Neural cell (in vitro differentiated cells): Measurements from ENCODE around the gene IL10RA. TPM values are rescaled to one million over a fixed set of nuclear protein-coding genes. Genes with fewer than 3 reads are reported as not detected.

ENCODE experiments used
- H2AFZ ChIP-seq: fragments of 200-600, 300-800 bp; sonication (generic), shearing (Covaris generic); 2 replicates; pipeline ENCODE4 v1.6.0; 2014; ENCODE audit warnings: low read depth, mild to moderate bottlenecking, antibody characterized with exemption, low read length, moderate library complexity
- H3F3A ChIP-seq: fragments of 200-600 bp; shearing (Covaris generic); 2 replicates; pipeline ENCODE4 v1.6.1; 2016; ENCODE audit warnings: mild to moderate bottlenecking, moderate library complexity, mixed read lengths, antibody characterized with exemption, low read length; ENCODE audit not compliant: insufficient read depth, poor library complexity, severe bottlenecking
- H3K27ac ChIP-seq: fragments of 200-600, 300-800 bp; sonication (generic), shearing (Covaris generic); 2 replicates; pipeline ENCODE4 v1.5.1; 2014; ENCODE audit warnings: mild to moderate bottlenecking, low read length, moderate library complexity
- H3K27me3 ChIP-seq: fragments of 300-800, 200-600 bp; sonication (generic), shearing (Covaris generic); 2 replicates; pipeline ENCODE4 v1.6.0; 2014; ENCODE audit warnings: mild to moderate bottlenecking, low read depth, low read length, moderate library complexity; ENCODE audit not compliant: insufficient read depth
- H3K36me3 ChIP-seq: fragments of 300-800, 200-600 bp; sonication (generic), shearing (Covaris generic); 2 replicates; pipeline ENCODE4 v1.5.1; 2014; ENCODE audit warnings: mild to moderate bottlenecking, antibody characterized with exemption, low read length, moderate library complexity; ENCODE audit not compliant: insufficient read depth
- H3K4me2 ChIP-seq: fragments of 300-800, 200-600 bp; sonication (generic), shearing (Covaris generic); 2 replicates; pipeline ENCODE4 v1.6.0; 2014; ENCODE audit warnings: mild to moderate bottlenecking, low read length
- H3K4me3 ChIP-seq: fragments of 300-800, 200-600 bp; sonication (generic), shearing (Covaris generic); 2 replicates; pipeline ENCODE4 v1.5.1; 2014; ENCODE audit warnings: mild to moderate bottlenecking, low read length, moderate library complexity
- H3K79me2 ChIP-seq: fragments of 200-600 bp; shearing (Covaris generic); replicated peaks from 2 replicates; pipeline ENCODE4 v1.6.0; 2014; ENCODE audit warnings: mild to moderate bottlenecking, low read length, moderate library complexity; ENCODE audit not compliant: insufficient read depth
- H3K9ac ChIP-seq: fragments of 300-800, 200-600 bp; sonication (generic), shearing (Covaris generic); 2 replicates; pipeline ENCODE4 v1.6.1; 2016; ENCODE audit warnings: mild to moderate bottlenecking, low read length, mixed read lengths
- H3K9me2 ChIP-seq: fragments of 200-600 bp; shearing (Covaris generic); 2 replicates; pipeline ENCODE4 v1.6.1; 2016; ENCODE audit warnings: mild to moderate bottlenecking, low read length, mixed read lengths; ENCODE audit not compliant: insufficient read depth
- H3K9me3 ChIP-seq: fragments of 200-600, 300-800 bp; sonication (generic), shearing (Covaris generic); 2 replicates; pipeline ENCODE4 v1.6.1; 2016; ENCODE audit warnings: mild to moderate bottlenecking, mixed run types, low read length, moderate library complexity, mixed read lengths
- H4K20me1 ChIP-seq: fragments of 200-600 bp; shearing (Covaris generic); 2 replicates; pipeline ENCODE4 v1.6.1; 2016; ENCODE audit warnings: mild to moderate bottlenecking, mixed run types; ENCODE audit not compliant: insufficient read depth
- CTCF ChIP-seq: fragments of 450-650 bp; IDR thresholded peaks from 2 replicates; pipeline ENCODE4 v1.5.1; 2014; ENCODE audit warnings: antibody characterized with exemption, mild to moderate bottlenecking, moderate library complexity; ENCODE audit not compliant: poor library complexity, severe bottlenecking
- EP300 ChIP-seq: fragments of 450-650 bp; conservative IDR thresholded peaks from 2 replicates; pipeline ENCODE4 v1.6.1; 2014; ENCODE audit warnings: antibody characterized with exemption, mild to moderate bottlenecking, moderate library complexity; ENCODE audit not compliant: poor library complexity, severe bottlenecking
- EZH2 ChIP-seq: fragments of 200-600, 300-800 bp; shearing (Covaris generic), sonication (generic); IDR thresholded peaks from 2 replicates; pipeline ENCODE4 v1.6.1; 2014; ENCODE audit warnings: antibody characterized with exemption, low read length, borderline replicate concordance, mild to moderate bottlenecking; ENCODE audit not compliant: insufficient read depth, poor library complexity, severe bottlenecking
- MXI1 ChIP-seq: fragments of 450-650 bp; conservative IDR thresholded peaks from 2 replicates; pipeline ENCODE4 v1.6.1; 2014; ENCODE audit warnings: antibody characterized with exemption, mild to moderate bottlenecking; ENCODE audit not compliant: poor library complexity, severe bottlenecking
- POLR2AphosphoS5 ChIP-seq: IDR thresholded peaks from 2 replicates; pipeline ENCODE4 v1.6.1; 2012
- RAD21 ChIP-seq: fragments of 450-650 bp; conservative IDR thresholded peaks from 2 replicates; pipeline ENCODE4 v1.6.1; 2014; ENCODE audit warnings: antibody characterized with exemption, mild to moderate bottlenecking, moderate library complexity
- REST ChIP-seq: IDR thresholded peaks from 2 replicates; pipeline ENCODE4 v1.6.1; 2012; ENCODE audit warnings: borderline replicate concordance
- SMC3 ChIP-seq: fragments of 450-650 bp; conservative IDR thresholded peaks from 2 replicates; pipeline ENCODE4 v1.6.1; 2014; ENCODE audit warnings: antibody characterized with exemption, mild to moderate bottlenecking, moderate library complexity; ENCODE audit not compliant: poor library complexity
- TAF1 ChIP-seq: IDR thresholded peaks from 2 replicates; pipeline ENCODE4 v1.6.1; 2012; ENCODE audit warnings: low read depth
- polyA plus RNA-seq: library from polyadenylated mRNA; depleted of rRNA; stranded (reverse); fragments of >200 nt; gene quantifications from 2 replicates; pipeline ENCODE4 v1.2.3, GENCODE V29; 2014

The IL10RA gene
- polyA plus RNA-seq, 1 donor from 2014 or later = 1.1 TPM

- H4K20me1 ChIP-seq = no peaks in the 10 kb centered on the region
- no peaks in the 10 kb centered on the region for H3K27me3 ChIP-seq
- no peak overlapping the region for H3K4me3 ChIP-seq
- H3K9me2 ChIP-seq = no peaks in the 10 kb centered on the region
- no peaks in the 10 kb centered on the region for H3K9me3 ChIP-seq
- no peak overlapping the region for H3K4me2 ChIP-seq
- H3F3A ChIP-seq = no peaks in the 10 kb centered on the region
- H2AFZ ChIP-seq = no peak overlapping the region
- H3K79me2 ChIP-seq = no peaks in the 10 kb centered on the region
- TF ChIP-seq EP300 = no peak
- H3K36me3 ChIP-seq = no peaks in the 10 kb centered on the region
- H3K9ac ChIP-seq = no peak overlapping the region
- no peak overlapping the region for H3K27ac ChIP-seq
Measured at GRCh38 chr11:118018401-118018800, 32.2 kb downstream of the IL10RA start.

- Histone ChIP-seq H2AFZ (no peak overlapping the region), H3K4me3 (no peak overlapping the region), H3K27me3 (no peaks in the 10 kb centered on the region), H3F3A (no peaks in the 10 kb centered on the region), H3K9me2 (no peaks in the 10 kb centered on the region), H3K36me3 (no peaks in the 10 kb centered on the region), H3K27ac (no peak overlapping the region), H3K4me2 (no peak overlapping the region), H3K9me3 (no peaks in the 10 kb centered on the region), H4K20me1 (no peaks in the 10 kb centered on the region), H3K79me2 (no peaks in the 10 kb centered on the region), H3K9ac (no peak overlapping the region)
- no peak for TF ChIP-seq TAF1
- TF ChIP-seq POLR2AphosphoS5 = no peak
- no peak for TF ChIP-seq RAD21
- no peak for TF ChIP-seq MXI1
- no peak for TF ChIP-seq REST
- TF ChIP-seq EP300 = no peak
- TF ChIP-seq SMC3 = no peak
- no peak for TF ChIP-seq CTCF
- TF ChIP-seq EZH2 = no peak
Measured at GRCh38 chr11:118021146-118021545, 35.0 kb downstream of the IL10RA start.

- no peak for TF ChIP-seq POLR2AphosphoS5
- no peak for TF ChIP-seq TAF1
- TF ChIP-seq MXI1 = no peak
- TF ChIP-seq EP300 = no peak
- no peak for TF ChIP-seq REST
- H3K4me3 ChIP-seq = no peak overlapping the region
- H3K9me2 ChIP-seq = no peaks in the 10 kb centered on the region
- H2AFZ ChIP-seq = no peak overlapping the region
- H4K20me1 ChIP-seq = no peaks in the 10 kb centered on the region
- H3F3A ChIP-seq = no peaks in the 10 kb centered on the region
- no peaks in the 10 kb centered on the region for H3K79me2 ChIP-seq
- H3K27me3 ChIP-seq = no peaks in the 10 kb centered on the region
- no peak overlapping the region for H3K9ac ChIP-seq
- H3K4me2 ChIP-seq = no peak overlapping the region
- H3K9me3 ChIP-seq = no peaks in the 10 kb centered on the region
- H3K27ac ChIP-seq = no peak overlapping the region
- no peaks in the 10 kb centered on the region for H3K36me3 ChIP-seq
Measured at GRCh38 chr11:118027694-118028093, 41.5 kb downstream of the IL10RA start.
